PC-3 (cell line): ENCODE measurements around the gene TWF2. TPM values are rescaled to one million over a fixed set of nuclear protein-coding genes. Genes with fewer than 3 reads are reported as not detected.

ENCODE experiments used
- ATAC-seq: fragments of 200-7000 bp; cut with Tn5 transposase; 2 replicates; pipeline ENCODE4 v1.9.1; 2020; ENCODE audit warnings: mild to moderate bottlenecking, moderate library complexity
- BruUV-seq: library from RNA; stranded (reverse); fragments of 400-500 nt; replicated peaks from 2 replicates; lab custom pipeline; 2021; lab: Mats Ljungman, UMichigan
- CTCF ChIA-PET: fragments of 300-600 bp; sonication (Branson Sonifier 250); formaldehyde crosslinking; loops from one replicate; lab custom pipeline; 2022; ENCODE audit warnings: antibody characterized with exemption; lab: Charles Lee
- POLR2A ChIA-PET: fragments of 300-600 bp; sonication (Branson Sonifier 250); formaldehyde crosslinking; loops from one replicate; lab custom pipeline; 2022; ENCODE audit warnings: antibody characterized with exemption; ENCODE audit not compliant: unreplicated experiment; lab: Charles Lee
- DNase-seq: peaks from one replicate; pipeline ENCODE4 v3.0.0-alpha.2; 2015
- H2AFZ ChIP-seq: fragments of 300-600 bp; sonication (generic); 2 replicates; pipeline ENCODE4 v1.6.0; 2016; ENCODE audit warnings: antibody characterized with exemption, low read length
- H3F3A ChIP-seq: fragments of 300-600 bp; sonication (generic); one replicate; pipeline ENCODE4 v1.6.0; 2017; ENCODE audit warnings: antibody characterized with exemption, low read length, control low read depth, mild to moderate bottlenecking; ENCODE audit not compliant: unreplicated experiment
- H3K27ac ChIP-seq: fragments of 300-600 bp; sonication (generic); 2 replicates; pipeline ENCODE4 v1.5.1; 2016; ENCODE audit warnings: mild to moderate bottlenecking, low read length
- H3K27me3 ChIP-seq: fragments of 300-600 bp; sonication (generic); 2 replicates; pipeline ENCODE4 v1.6.1; 2016; ENCODE audit warnings: low read length, mixed read lengths
- H3K36me3 ChIP-seq: fragments of 300-600 bp; sonication (generic); 2 replicates; pipeline ENCODE4 v1.6.1; 2016; ENCODE audit warnings: low read depth, mixed run types, low read length, mixed read lengths
- H3K4me1 ChIP-seq: fragments of 300-600 bp; sonication (generic); 2 replicates; pipeline ENCODE4 v1.5.1; 2016; ENCODE audit warnings: low read length; ENCODE audit not compliant: insufficient read depth
- H3K4me2 ChIP-seq: fragments of 300-600 bp; sonication (generic); 2 replicates; pipeline ENCODE4 v1.6.0; 2016; ENCODE audit warnings: low read length
- H3K4me3 ChIP-seq: fragments of 300-600 bp; sonication (generic); 2 replicates; pipeline ENCODE4 v1.5.1; 2016; ENCODE audit warnings: mild to moderate bottlenecking, low read length, mixed read lengths
- H3K79me2 ChIP-seq: fragments of 300-600 bp; sonication (generic); 2 replicates; pipeline ENCODE4 v1.6.1; 2017; ENCODE audit warnings: low read length, mixed read lengths
- H3K9ac ChIP-seq: fragments of 300-600 bp; sonication (generic); 2 replicates; pipeline ENCODE4 v1.6.0; 2016; ENCODE audit warnings: mild to moderate bottlenecking, low read length
- H3K9me2 ChIP-seq: fragments of 300-600 bp; sonication (generic); replicated peaks from 2 replicates; pipeline ENCODE4 v1.6.1; 2016; ENCODE audit warnings: mixed run types, low read length, mixed read lengths
- H3K9me3 ChIP-seq: fragments of 300-600 bp; sonication (generic); 2 replicates; pipeline ENCODE4 v1.6.1; 2016; ENCODE audit warnings: low read length, mixed read lengths
- H4K20me1 ChIP-seq: fragments of 300-600 bp; sonication (generic); 2 replicates; pipeline ENCODE4 v1.6.1; 2016; ENCODE audit warnings: low read length, mixed read lengths
- EZH2 ChIP-seq: fragments of 300-600 bp; sonication (generic); IDR thresholded peaks from one replicate; pipeline ENCODE4 v1.6.1; 2017; ENCODE audit warnings: antibody characterized with exemption, mild to moderate bottlenecking, low read length; ENCODE audit not compliant: unreplicated experiment
- EZH2phosphoT487 ChIP-seq: fragments of 300-600 bp; sonication (generic); IDR thresholded peaks from 2 replicates; pipeline ENCODE4 v1.6.1; 2018; ENCODE audit warnings: mild to moderate bottlenecking, antibody characterized with exemption, low read length, borderline replicate concordance
- intact Hi-C: fragments of 100-400 bp; cut with micrococcal nuclease; formaldehyde crosslinking; loops from 2 replicates; pipeline ENCODE4 v1.9.0; 2023
- total RNA-seq: library from RNA; depleted of rRNA; stranded (reverse); fragments of >200 nt; gene quantifications from 2 replicates; pipeline ENCODE4 v1.2.3, GENCODE V29; 2014
- TF ChIP-seq, protein P1 (sequence below): fragments of 300-600 bp; sonication (generic); conservative IDR thresholded peaks from 2 replicates; pipeline ENCODE4 v1.5.1; 2017; ENCODE audit warnings: antibody characterized with exemption, low read depth, mild to moderate bottlenecking, low read length

Gene TWF2
- total RNA-seq, 1 experiment from 2014 or later, result 147 TPM

DNA sequence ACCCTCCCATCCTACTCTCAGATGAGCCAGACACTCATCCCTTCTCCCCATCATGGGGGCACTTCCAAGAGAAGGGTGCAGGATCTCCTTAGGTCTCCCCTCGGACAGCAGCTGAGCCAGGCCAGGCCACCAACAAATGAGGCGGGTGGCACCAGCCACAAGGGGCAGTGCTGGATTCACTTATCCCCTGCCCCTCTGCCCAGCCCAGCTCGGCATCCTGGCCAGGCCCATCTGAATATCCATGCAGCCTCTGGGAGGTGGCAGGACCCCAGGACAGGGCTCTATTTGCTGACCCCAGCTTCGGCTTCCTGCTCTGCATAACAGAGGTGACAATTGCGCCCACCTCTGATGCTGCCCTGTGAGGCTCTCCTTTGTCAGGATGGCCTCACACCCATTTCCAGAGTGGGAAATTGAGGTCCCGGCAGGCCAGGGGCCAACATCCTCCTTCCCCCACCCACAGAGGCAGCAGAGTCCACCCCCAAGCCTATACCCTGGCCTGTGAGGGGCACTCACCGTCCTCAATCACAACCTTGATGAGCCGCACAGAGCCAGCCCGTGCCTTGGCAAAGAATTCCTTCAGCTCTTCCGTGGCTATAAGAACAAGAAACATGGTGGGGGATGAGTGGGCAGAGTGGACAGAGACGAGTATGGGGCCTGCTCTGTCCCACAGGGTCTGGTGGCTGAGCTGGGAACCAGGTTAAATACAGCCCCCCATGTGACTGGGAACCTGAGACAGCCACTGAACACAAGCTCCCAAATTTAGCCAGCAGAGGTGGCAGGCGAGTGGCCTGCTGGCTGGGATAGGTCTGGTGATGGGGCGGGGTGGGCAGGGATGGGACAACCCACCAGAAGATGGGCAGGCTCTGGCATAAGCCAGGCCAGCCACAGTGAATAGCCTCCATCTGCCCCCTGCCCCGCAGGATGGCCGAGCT is 4.2 kb downstream of the TWF2 start:
- Histone ChIP-seq H3K4me2 (no peak overlapping the region), H3K27ac (no peak overlapping the region), H4K20me1 (no peaks in the 10 kb centered on the region), H3K9ac (no peak overlapping the region), H3K4me3 (no peak overlapping the region), H2AFZ (no peak overlapping the region), H3K4me1 (peaks cover 25% of the 10 kb centered on the region), H3F3A (no peaks in the 10 kb centered on the region), H3K9me2 (no peaks in the 10 kb centered on the region), H3K36me3 (peaks cover 26% of the 10 kb centered on the region), H3K27me3 (no peaks in the 10 kb centered on the region), H3K79me2 (peaks cover 54% of the 10 kb centered on the region), H3K9me3 (no peaks in the 10 kb centered on the region)
- no peak for TF ChIP-seq EZH2phosphoT487
- TF ChIP-seq, protein P1, sequence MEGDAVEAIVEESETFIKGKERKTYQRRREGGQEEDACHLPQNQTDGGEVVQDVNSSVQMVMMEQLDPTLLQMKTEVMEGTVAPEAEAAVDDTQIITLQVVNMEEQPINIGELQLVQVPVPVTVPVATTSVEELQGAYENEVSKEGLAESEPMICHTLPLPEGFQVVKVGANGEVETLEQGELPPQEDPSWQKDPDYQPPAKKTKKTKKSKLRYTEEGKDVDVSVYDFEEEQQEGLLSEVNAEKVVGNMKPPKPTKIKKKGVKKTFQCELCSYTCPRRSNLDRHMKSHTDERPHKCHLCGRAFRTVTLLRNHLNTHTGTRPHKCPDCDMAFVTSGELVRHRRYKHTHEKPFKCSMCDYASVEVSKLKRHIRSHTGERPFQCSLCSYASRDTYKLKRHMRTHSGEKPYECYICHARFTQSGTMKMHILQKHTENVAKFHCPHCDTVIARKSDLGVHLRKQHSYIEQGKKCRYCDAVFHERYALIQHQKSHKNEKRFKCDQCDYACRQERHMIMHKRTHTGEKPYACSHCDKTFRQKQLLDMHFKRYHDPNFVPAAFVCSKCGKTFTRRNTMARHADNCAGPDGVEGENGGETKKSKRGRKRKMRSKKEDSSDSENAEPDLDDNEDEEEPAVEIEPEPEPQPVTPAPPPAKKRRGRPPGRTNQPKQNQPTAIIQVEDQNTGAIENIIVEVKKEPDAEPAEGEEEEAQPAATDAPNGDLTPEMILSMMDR, result peak; percentile 38; the same call in 1 of the 2 replicates
- POLR2A ChIA-PET, result no interaction called here
- DNase-seq (no peak), ATAC-seq (no peak)
- CTCF ChIA-PET, result no interaction called here
- intact Hi-C loops, result loop anchor here (5.0 kb wide), 2 partner anchors 43 to 103 kb away; partner anchors contain the start of gene WDR82
- BruUV-seq, result no TSS peak

- Histone ChIP-seq H3K9me3 (no peaks in the 10 kb centered on the region), H2AFZ (no peak overlapping the region), H4K20me1 (no peaks in the 10 kb centered on the region), H3K27ac (no peak overlapping the region), H3K4me2 (no peak overlapping the region), H3K4me1 (peaks cover 23% of the 10 kb centered on the region), H3K4me3 (no peak overlapping the region), H3K9me2 (no peaks in the 10 kb centered on the region), H3F3A (no peaks in the 10 kb centered on the region), H3K27me3 (no peaks in the 10 kb centered on the region), H3K9ac (no peak overlapping the region), H3K79me2 (peaks cover 47% of the 10 kb centered on the region), H3K36me3 (peaks cover 34% of the 10 kb centered on the region)
- TF ChIP-seq EZH2phosphoT487 (no peak), EZH2 (no peak)
- TF ChIP-seq, protein P1, result no peak
- DNase-seq (no peak), ATAC-seq (no peak)
- BruUV-seq, result no TSS peak
- intact Hi-C loops, result no loop called here
- POLR2A ChIA-PET, result no interaction called here
- CTCF ChIA-PET, result interaction anchor here (1.1 kb wide), 1 partner anchor 14 kb away, joined by 3 read pairs; no protein-coding TSS in a partner anchor
These were observed 5.0 kb downstream of the TWF2 start for GRCh38 chr3:52233968-52234367.
